Epithelial cell of proximal tubule (primary cell): ENCODE results near the gene COL13A1. TPM values are rescaled to one million over a fixed set of nuclear protein-coding genes. Genes with fewer than 3 reads are reported as not detected.
A peak's percentile ranks its signal among the peaks of the same experiment; 100 is the strongest.

ENCODE experiments used
- DNase-seq: peaks from one replicate; pipeline ENCODE4 v3.0.0-alpha.2; 2011; ENCODE audit warnings: low read depth
- H3K4me3 ChIP-seq: 2 replicates; pipeline ENCODE4 v1.5.1; 2011; ENCODE audit warnings: low read depth, mild to moderate bottlenecking, low read length
- total RNA-seq: library from RNA; depleted of rRNA; stranded (reverse); fragments of >200 nt; gene quantifications from 2 replicates; pipeline ENCODE4 v1.2.3, GENCODE V29; 2015
- TF ChIP-seq, protein P1 (sequence below): conservative IDR thresholded peaks from 2 replicates; pipeline ENCODE4 v1.5.1; 2012; ENCODE audit warnings: low read depth, mild to moderate bottlenecking, low read length

Gene COL13A1
- total RNA-seq, result 6.0 and 13.6 TPM in 2 replicates

DNA sequence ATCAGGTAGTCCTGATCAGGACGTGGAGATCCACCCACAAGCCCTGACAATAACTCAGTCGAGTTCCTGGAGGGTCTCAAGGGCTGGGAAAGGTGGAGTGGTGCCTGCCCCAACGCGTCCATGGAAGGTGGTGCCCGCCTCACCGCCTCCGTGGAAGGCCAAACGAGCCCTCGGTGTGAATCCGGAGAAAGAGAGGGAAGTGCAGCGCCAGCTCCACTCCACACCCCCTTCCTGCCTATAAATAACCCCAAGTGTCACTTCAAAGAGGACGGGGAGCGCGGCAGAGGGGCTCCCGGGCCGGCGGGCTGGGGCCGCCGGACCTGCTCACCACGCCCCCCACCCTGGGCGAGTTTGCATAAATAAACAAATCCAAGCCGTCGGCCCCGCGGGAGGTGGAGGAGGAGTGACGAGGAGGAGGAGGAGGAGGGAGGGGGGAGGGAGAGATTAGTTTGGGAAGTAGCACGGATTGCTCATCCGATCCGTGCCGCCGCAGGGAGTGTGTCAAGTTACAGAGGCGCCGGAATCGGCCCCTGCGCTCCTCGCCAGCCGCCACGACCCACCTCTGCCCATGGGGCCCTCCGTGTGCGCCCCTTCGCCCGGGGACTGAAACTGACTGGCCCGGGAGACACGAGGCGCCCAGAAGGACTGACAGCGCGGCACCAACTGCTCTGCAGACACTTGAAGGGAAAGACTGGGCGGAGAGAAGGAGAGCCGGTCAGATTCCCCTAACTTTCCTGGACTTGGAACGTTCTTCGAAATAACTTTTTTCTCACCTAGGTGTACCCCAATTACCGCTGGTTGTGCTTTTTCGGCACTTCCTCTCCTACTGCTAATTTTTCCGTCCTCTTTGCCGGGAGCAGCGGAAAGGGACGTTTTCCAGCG, at the start of gene COL13A1:
COL13A1 (plus strand) TSS at position 473 of the 882 bp plus-strand sequence. CDS start 518 bp downstream, outside the sequence.
- no peak for DNase-seq
- TF ChIP-seq, protein P1, sequence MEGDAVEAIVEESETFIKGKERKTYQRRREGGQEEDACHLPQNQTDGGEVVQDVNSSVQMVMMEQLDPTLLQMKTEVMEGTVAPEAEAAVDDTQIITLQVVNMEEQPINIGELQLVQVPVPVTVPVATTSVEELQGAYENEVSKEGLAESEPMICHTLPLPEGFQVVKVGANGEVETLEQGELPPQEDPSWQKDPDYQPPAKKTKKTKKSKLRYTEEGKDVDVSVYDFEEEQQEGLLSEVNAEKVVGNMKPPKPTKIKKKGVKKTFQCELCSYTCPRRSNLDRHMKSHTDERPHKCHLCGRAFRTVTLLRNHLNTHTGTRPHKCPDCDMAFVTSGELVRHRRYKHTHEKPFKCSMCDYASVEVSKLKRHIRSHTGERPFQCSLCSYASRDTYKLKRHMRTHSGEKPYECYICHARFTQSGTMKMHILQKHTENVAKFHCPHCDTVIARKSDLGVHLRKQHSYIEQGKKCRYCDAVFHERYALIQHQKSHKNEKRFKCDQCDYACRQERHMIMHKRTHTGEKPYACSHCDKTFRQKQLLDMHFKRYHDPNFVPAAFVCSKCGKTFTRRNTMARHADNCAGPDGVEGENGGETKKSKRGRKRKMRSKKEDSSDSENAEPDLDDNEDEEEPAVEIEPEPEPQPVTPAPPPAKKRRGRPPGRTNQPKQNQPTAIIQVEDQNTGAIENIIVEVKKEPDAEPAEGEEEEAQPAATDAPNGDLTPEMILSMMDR, result no peak
- H3K4me3 ChIP-seq, result peak within 1 kb of the TSS; percentile 51

DNA sequence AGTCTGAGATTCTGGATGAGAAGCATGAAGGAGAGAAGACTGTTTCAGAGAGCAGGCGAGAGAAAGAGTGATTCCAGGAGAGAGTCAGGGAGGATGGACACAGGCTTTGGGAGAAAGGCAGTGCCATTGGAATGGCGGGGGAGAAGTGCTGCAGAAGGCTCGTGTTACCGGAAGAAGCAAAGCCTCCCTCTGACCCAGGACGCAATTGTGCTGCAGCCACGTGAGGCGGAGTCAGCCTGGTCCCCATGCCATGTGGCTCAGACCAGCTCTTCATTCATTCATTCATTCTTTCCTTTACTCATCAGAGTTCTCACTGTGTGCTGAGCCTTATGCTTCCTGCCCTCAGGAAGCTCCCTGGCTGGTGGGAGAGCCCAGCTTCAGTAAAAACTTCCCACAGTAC, 49.2 kb upstream of the COL13A1 start:
- no peak overlapping the region for H3K4me3 ChIP-seq
- TF ChIP-seq, protein P1, result no peak
- no peak for DNase-seq

DNA sequence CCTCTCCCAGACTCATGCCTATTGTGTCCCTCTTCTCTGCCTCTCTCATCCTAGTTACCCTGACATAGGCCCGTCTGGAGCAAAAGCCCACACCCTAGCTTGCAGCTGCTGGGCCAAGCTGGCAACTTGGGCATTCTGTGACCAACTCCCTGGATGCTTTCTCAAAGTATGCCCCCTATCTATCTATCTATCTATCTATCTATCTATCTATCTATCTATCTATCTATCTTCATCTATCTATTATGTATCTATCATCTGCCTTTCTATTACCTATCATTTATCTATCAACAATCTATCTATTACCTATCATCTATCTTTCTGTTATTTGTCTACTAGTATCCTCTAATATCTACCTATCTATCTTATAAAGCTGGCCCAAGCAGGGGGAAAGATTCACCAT, 45.4 kb upstream of the COL13A1 start:
- TF ChIP-seq, protein P1, result no peak

DNA sequence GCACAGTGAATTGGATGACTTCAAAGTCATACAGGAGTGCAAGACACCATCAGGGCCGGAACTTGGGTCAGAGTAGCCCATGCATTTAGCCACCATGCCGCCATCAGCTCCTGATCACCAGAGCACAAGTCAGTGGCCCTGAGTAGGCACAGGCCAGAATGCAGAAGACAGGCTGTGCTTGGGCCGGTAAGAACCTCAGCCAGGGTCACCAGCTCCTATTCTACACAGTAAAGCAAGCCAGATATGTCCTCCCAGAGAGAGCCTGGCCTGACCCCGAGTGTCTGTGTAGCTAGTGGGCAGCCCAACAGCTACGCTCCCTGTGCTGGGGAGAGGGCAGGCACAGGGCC, 44.5 kb upstream of the COL13A1 start:
- H3K4me3 ChIP-seq, result no peak overlapping the region
- DNase-seq, result no peak
- TF ChIP-seq, protein P1, result no peak

More for the DNA sequence above, 45.4 kb upstream of the COL13A1 start:
- no peak overlapping the region for H3K4me3 ChIP-seq
- DNase-seq, result no peak

DNA sequence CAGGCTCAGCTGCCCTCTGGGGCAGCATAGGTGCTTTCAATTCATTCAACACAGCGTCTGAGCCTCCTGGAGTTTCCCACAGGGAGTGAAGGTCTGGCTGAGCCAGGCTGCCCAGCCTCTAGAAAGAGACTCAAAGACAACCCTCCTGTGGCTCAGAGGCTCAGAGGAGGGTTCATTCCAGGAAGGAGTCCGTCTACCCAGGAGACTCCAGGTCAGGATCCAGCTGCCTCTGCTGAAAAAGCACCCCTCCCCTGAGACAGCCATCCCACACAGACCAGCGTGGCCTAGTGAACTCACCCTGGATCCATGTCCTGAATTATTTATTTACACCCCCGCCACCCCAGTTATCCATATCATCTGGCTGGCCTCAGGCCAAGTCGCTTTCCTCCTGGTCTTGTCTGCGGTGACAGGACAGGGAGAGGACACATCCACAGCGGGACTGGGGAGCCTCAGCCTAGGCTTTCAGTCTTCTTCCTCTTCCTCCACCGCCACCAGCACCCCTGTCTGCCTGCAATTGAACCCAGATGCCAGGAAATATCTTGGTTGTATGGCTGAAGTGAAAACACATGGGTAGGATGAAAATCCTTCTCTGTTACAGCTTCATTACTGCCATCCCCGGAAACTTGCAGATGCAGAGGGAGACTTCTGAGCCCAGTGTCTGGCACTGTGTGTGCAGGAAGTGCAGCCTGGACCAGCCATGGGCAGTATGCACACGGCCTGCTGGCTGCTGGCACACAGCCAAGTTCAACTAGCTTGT, 44.0 kb upstream of the COL13A1 start:
- no peak overlapping the region for H3K4me3 ChIP-seq
- DNase-seq, result no peak
- TF ChIP-seq, protein P1, result no peak

DNA sequence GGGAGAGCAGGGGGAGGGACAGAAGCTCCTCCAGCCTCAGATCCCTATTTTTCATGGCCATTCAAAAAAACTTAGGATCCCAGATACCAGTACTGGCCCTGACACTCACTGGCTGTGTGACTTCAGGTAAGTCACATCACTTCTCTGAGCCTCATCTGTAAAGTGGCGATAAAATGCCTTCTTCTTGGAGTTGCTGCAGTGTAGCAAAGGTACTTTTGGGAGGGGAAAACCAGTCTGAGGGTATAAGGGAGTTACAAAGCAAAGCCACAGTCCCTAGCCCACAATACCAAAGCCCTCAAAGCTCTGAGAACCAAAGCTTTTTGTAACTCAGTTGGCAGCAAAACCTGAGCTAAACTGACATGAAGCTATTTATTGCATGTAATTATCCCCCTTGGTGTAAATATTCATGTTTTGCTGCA, 43.4 kb upstream of the COL13A1 start:
- DNase-seq, result no peak
- H3K4me3 ChIP-seq, result no peak overlapping the region
- TF ChIP-seq, protein P1, result no peak
